K562 (cell line): ENCODE measurements around the gene STS. TPM values are rescaled to one million over a fixed set of nuclear protein-coding genes. Genes with fewer than 3 reads are reported as not detected.
A peak's percentile ranks its signal among the peaks of the same experiment; 100 is the strongest.

Experiments used
- HLTF ChIP-seq: fragments of 450-650 bp; IDR thresholded peaks from 2 replicates; pipeline ENCODE4 v1.6.1; 2016
- MECOM ChIP-seq: fragments of 250-450 bp; sonication (Bioruptor Pico); IDR thresholded peaks from 2 replicates; pipeline ENCODE4 v1.8.0; 2022; ENCODE audit warnings: inconsistent platforms
- NR2F6 ChIP-seq: fragments of 450-650 bp; formaldehyde crosslinking; IDR thresholded peaks from 2 replicates; pipeline ENCODE4 v1.4.0; 2020; ENCODE audit warnings: mild to moderate bottlenecking
- POLR2B ChIP-seq: fragments of 450-650 bp; IDR thresholded peaks from 2 replicates; pipeline ENCODE4 v1.6.1; 2018; ENCODE audit warnings: low read depth; ENCODE audit not compliant: partially characterized antibody
- RAD51 ChIP-seq: fragments of 450-650 bp; IDR thresholded peaks from 2 replicates; pipeline ENCODE4 v1.7.1; 2016; ENCODE audit warnings: low read depth, mild to moderate bottlenecking, borderline replicate concordance
- SAP30 ChIP-seq: fragments of 200-600 bp; sonication (generic); IDR thresholded peaks from 2 replicates; pipeline ENCODE4 v1.6.1; 2012; ENCODE audit warnings: borderline replicate concordance, low read depth, mild to moderate bottlenecking, moderate library complexity, low read length, control low read depth, inconsistent platforms; ENCODE audit not compliant: insufficient read depth, poor library complexity, severe bottlenecking
- SMAD1 ChIP-seq: fragments of 150-350 bp; IDR thresholded peaks from 2 replicates; pipeline ENCODE4 v1.6.1; 2014; ENCODE audit warnings: low read length, low read depth; ENCODE audit not compliant: partially characterized antibody
- TARDBP ChIP-seq: fragments of 450-650 bp; IDR thresholded peaks from 2 replicates; pipeline ENCODE4 v1.6.1; 2016
- XRCC4 ChIP-seq: IDR thresholded peaks from one replicate; pipeline ENCODE4 v1.6.1; 2011; ENCODE audit not compliant: insufficient read depth, insufficient read length; ENCODE audit errors: extremely low read depth
- polyA plus RNA-seq, 8 experiments: library from polyadenylated mRNA; depleted of rRNA in 4 of 8; stranded (reverse) in 5 of 8; unstranded in 3 of 8; fragments of >200 nt; fragmentation: Nextera tagmentation in 2 of 8; fragmentation: Illumina TruSeq in 1 of 8; extraction: Ambion mirVana in 2 of 8; extraction: Trizol in 1 of 8; gene quantifications; 2 replicates each; pipeline versions ENCODE4 v1.2.1 to v1.2.3, GENCODE V29; 2011 to 2014; ENCODE audit warnings: inconsistent platforms in 1 of 8, missing spikeins in 1 of 8
- total RNA-seq, 7 experiments: library from RNA; depleted of rRNA in 6 of 7; stranded (reverse); fragments of >200 nt in 6 of 7; fragmentation: Illumina TruSeq in 2 of 7; extraction: Trizol in 2 of 7; gene quantifications; 2 replicates each; pipeline versions ENCODE4 v1.2.1 to v1.2.3, GENCODE V29; 2011 to 2021; ENCODE audit warnings: low replicate concordance in 1 of 7
- TF ChIP-seq, protein P1 (sequence below), 2 experiments: fragments of 450-650 bp; IDR thresholded peaks; 2 replicates each; pipeline ENCODE4 v1.6.1; 2016; ENCODE audit warnings: mild to moderate bottlenecking in 2 of 2, borderline replicate concordance in 1 of 2, low read depth in 1 of 2, moderate library complexity in 1 of 2
- TF ChIP-seq, protein P2 (sequence below), 2 experiments: fragments of 450-650 bp; IDR thresholded peaks; 2 replicates each; pipeline ENCODE4 v1.6.1; 2018; ENCODE audit warnings: mild to moderate bottlenecking in 2 of 2, low read depth in 1 of 2; ENCODE audit not compliant: partially characterized antibody in 2 of 2
- TF ChIP-seq, protein P3 (sequence below): fragments of 250-450 bp; sonication (Bioruptor Pico); IDR thresholded peaks from 2 replicates; pipeline ENCODE4 v1.4.0; 2020; ENCODE audit warnings: mild to moderate bottlenecking, moderate library complexity

Gene STS
- total and polyA plus RNA-seq, 9 of the 15 experiments (the other 6 are each of a cell fraction or from before 2014, with no cell fraction given), result 0.14 to 1.3 (median 0.63) TPM

DNA sequence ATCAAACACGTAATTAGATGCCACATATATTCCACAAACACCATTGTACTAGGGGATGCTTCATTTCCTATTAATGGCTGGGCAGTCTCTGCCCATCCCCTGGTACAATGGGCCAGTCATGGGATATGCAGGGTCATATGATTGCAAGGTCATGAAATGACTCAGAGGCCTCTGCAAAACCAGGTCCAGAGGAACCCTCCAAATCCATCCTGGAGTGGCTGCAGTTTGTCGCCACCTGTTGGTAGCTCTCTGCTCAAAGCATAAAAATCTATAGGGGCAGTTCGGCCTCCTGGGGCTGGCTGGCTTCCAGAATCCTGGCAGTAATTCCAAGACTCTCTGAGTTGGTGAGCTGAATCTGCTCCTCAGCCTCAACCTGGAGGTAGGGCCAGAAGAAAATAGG is 23.4 kb downstream of the STS start (continued):
- TF ChIP-seq, protein P1, sequence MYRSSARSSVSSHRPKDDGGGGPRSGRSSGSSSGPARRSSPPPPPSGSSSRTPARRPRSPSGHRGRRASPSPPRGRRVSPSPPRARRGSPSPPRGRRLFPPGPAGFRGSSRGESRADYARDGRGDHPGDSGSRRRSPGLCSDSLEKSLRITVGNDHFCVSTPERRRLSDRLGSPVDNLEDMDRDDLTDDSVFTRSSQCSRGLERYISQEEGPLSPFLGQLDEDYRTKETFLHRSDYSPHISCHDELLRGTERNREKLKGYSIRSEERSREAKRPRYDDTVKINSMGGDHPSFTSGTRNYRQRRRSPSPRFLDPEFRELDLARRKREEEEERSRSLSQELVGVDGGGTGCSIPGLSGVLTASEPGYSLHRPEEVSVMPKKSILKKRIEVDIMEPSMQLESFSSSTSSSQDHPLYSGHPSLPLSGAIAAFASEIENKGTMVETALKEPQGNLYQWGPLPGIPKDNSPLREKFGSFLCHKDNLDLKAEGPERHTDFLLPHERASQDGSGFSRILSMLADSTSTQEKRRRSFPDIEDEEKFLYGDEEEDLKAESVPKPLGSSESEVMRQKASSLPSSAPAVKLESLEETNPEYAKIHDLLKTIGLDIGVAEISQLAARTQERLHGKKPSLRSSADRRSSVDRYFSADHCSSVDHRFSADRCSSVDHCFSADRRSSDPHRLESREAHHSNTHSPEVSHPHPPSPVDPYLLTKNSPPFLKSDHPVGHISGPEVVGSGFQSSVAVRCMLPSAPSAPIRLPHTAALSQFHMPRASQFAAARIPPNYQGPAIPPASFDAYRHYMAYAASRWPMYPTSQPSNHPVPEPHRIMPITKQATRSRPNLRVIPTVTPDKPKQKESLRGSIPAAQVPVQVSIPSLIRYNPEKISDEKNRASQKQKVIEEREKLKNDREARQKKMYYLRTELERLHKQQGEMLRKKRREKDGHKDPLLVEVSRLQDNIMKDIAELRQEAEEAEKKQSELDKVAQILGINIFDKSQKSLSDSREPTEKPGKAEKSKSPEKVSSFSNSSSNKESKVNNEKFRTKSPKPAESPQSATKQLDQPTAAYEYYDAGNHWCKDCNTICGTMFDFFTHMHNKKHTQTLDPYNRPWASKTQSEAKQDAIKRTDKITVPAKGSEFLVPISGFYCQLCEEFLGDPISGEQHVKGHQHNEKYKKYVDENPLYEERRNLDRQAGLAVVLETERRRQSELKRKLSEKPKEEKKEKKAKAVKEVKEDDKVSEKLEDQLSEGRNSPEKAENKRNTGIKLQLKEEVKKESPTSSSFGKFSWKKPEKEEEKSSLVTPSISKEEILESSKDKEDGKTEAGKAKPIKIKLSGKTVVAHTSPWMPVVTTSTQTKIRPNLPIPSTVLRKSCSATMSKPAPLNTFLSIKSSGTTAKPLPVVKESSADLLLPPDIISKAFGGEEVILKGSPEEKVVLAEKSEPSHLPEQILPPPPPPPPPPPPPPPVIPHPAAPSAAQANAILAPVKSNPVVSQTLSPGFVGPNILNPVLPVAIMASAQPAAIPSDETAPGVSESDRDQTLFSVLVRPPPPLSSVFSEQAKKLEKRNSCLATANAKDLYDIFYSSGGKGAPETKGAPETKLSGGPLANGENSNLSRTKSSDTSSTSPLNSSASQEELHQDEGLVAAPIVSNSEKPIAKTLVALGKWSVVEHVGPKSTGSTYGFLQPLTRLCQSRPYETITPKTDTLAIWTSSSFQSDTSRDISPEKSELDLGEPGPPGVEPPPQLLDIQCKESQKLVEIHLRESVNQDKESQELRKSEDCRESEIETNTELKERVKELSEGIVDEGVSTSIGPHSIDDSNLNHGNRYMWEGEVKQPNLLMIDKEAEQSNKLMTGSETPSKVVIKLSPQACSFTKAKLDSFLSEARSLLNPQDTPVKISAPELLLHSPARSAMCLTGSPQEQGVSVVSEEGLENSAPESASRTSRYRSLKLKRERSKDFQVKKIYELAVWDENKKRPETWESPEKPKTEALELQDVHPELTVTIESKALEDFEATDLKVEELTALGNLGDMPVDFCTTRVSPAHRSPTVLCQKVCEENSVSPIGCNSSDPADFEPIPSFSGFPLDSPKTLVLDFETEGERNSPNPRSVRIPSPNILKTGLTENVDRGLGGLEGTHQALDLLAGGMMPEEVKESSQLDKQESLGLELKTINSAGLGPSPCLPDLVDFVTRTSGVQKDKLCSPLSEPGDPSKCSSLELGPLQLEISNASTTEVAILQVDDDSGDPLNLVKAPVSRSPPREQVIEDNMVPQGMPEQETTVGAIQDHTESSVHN (IDR thresholded peaks at IDR 0.05; ENCODE audit: borderline replicate concordance in 1 of 2, low read depth in 1 of 2), result no peak
- no peak for TF ChIP-seq HLTF
- 0 out of 2 replicates have a peak, but pooled peaks have one; percentile 37 for TF ChIP-seq RAD51
- no peak for TF ChIP-seq SAP30
- no peak for TF ChIP-seq POLR2B
- TF ChIP-seq TARDBP, result no peak
- TF ChIP-seq SMAD1, result no peak
- no peak for TF ChIP-seq MECOM (CRISPR knock-in tag)
- TF ChIP-seq, protein P2, sequence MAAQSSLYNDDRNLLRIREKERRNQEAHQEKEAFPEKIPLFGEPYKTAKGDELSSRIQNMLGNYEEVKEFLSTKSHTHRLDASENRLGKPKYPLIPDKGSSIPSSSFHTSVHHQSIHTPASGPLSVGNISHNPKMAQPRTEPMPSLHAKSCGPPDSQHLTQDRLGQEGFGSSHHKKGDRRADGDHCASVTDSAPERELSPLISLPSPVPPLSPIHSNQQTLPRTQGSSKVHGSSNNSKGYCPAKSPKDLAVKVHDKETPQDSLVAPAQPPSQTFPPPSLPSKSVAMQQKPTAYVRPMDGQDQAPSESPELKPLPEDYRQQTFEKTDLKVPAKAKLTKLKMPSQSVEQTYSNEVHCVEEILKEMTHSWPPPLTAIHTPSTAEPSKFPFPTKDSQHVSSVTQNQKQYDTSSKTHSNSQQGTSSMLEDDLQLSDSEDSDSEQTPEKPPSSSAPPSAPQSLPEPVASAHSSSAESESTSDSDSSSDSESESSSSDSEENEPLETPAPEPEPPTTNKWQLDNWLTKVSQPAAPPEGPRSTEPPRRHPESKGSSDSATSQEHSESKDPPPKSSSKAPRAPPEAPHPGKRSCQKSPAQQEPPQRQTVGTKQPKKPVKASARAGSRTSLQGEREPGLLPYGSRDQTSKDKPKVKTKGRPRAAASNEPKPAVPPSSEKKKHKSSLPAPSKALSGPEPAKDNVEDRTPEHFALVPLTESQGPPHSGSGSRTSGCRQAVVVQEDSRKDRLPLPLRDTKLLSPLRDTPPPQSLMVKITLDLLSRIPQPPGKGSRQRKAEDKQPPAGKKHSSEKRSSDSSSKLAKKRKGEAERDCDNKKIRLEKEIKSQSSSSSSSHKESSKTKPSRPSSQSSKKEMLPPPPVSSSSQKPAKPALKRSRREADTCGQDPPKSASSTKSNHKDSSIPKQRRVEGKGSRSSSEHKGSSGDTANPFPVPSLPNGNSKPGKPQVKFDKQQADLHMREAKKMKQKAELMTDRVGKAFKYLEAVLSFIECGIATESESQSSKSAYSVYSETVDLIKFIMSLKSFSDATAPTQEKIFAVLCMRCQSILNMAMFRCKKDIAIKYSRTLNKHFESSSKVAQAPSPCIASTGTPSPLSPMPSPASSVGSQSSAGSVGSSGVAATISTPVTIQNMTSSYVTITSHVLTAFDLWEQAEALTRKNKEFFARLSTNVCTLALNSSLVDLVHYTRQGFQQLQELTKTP (IDR thresholded peaks at IDR 0.05; ENCODE audit: low read depth in 1 of 2, partially characterized antibody in 2 of 2), result no peak
- TF ChIP-seq, protein P3, sequence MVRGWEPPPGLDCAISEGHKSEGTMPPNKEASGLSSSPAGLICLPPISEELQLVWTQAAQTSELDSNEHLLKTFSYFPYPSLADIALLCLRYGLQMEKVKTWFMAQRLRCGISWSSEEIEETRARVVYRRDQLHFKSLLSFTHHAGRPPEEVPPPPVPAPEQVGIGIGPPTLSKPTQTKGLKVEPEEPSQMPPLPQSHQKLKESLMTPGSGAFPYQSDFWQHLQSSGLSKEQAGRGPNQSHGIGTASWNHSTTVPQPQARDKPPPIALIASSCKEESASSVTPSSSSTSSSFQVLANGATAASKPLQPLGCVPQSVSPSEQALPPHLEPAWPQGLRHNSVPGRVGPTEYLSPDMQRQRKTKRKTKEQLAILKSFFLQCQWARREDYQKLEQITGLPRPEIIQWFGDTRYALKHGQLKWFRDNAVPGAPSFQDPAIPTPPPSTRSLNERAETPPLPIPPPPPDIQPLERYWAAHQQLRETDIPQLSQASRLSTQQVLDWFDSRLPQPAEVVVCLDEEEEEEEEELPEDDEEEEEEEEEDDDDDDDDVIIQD (CRISPR knock-in tag), result no peak
- no peak for TF ChIP-seq NR2F6 (CRISPR knock-in tag)
- TF ChIP-seq XRCC4, result no peak
